T-cell (primary cell): ENCODE measurements around the gene CASZ1. TPM values are rescaled to one million over a fixed set of nuclear protein-coding genes. Genes with fewer than 3 reads are reported as not detected.

Experiments
- ATAC-seq, 4 experiments: fragments of 200-7000 bp in 3 of 4; fragments of 150-1000 bp in 1 of 4; cut with Tn5 transposase; replicated peaks in 1 of 4; 1 replicate in 3 of 4; 2 replicates in 1 of 4; pipeline ENCODE4 v1.10.0; 2021; ENCODE audit warnings: moderate library complexity in 3 of 4, mild to moderate bottlenecking in 2 of 4, moderate number of reproducible peaks in 1 of 4
- CTCF ChIA-PET, 2 donors: fragments of 300-600 bp; sonication (Branson Sonifier 250); formaldehyde crosslinking; loops; one replicate each; lab custom pipeline; 2022; ENCODE audit warnings: antibody characterized with exemption in 2 of 2; lab: Charles Lee
- POLR2A ChIA-PET, 2 donors: fragments of 300-600 bp; sonication (Branson Sonifier 250); formaldehyde crosslinking; loops; one replicate each; lab custom pipeline; 2022; ENCODE audit warnings: antibody characterized with exemption in 2 of 2; lab: Charles Lee
- DNase-seq, 35 experiments: peaks; one replicate each; pipeline versions ENCODE4 v3.0.0 to v3.0.0-alpha.2; 2013 to 2023
- H3K27ac ChIP-seq: one replicate; pipeline ENCODE4 v1.5.1; 2013; ENCODE audit warnings: low read length
- H3K27me3 ChIP-seq, 2 experiments: replicated peaks in 1 of 2; 1 replicate in 1 of 2; 2 replicates in 1 of 2; pipeline versions ENCODE4 v1.6.1 to v1.7.0; 2013; ENCODE audit warnings: low read length in 1 of 2, mixed read lengths in 1 of 2; ENCODE audit not compliant: control insufficient read depth in 2 of 2, insufficient read depth in 2 of 2; ENCODE audit errors: extremely low read depth in 1 of 2
- H3K36me3 ChIP-seq, 2 donors: 1 replicate in 1 of 2; 2 replicates in 1 of 2; pipeline versions ENCODE4 v1.6.1 to v1.7.0; 2013; ENCODE audit warnings: low read length in 1 of 2; ENCODE audit not compliant: control insufficient read depth in 2 of 2, insufficient read depth in 1 of 2; ENCODE audit errors: extremely low read depth in 1 of 2
- H3K4me1 ChIP-seq, 2 experiments: 1 replicate in 1 of 2; 2 replicates in 1 of 2; pipeline versions ENCODE4 v1.6.1 to v1.7.0; 2013; ENCODE audit warnings: low read length in 2 of 2, mixed read lengths in 1 of 2; ENCODE audit not compliant: insufficient read depth in 2 of 2, control insufficient read depth in 1 of 2; ENCODE audit errors: extremely low read depth in 1 of 2
- H3K4me3 ChIP-seq, 2 donors: 1 replicate in 1 of 2; 2 replicates in 1 of 2; pipeline versions ENCODE4 v1.5.1 to v1.7.0; 2013; ENCODE audit warnings: mild to moderate bottlenecking in 2 of 2, low read length in 1 of 2, moderate library complexity in 1 of 2; ENCODE audit not compliant: control insufficient read depth in 1 of 2; ENCODE audit errors: extremely low read depth in 1 of 2
- H3K9me3 ChIP-seq: 2 replicates; pipeline ENCODE4 v1.7.0; 2013
- H3K27ac Mint-ChIP-seq, 2 donors: one replicate each; pipeline ENCODE4 v1.8.0; 2020 to 2021; ENCODE audit warnings: mild to moderate bottlenecking in 2 of 2, mixed read lengths in 2 of 2
- H3K27me3 Mint-ChIP-seq, 2 donors: one replicate each; pipeline ENCODE4 v1.8.0; 2021 to 2022; ENCODE audit warnings: mixed read lengths in 2 of 2
- H3K36me3 Mint-ChIP-seq: one replicate; pipeline ENCODE4 v1.8.0; 2021; ENCODE audit warnings: mixed read lengths
- H3K4me1 Mint-ChIP-seq, 3 donors: one replicate each; pipeline ENCODE4 v1.8.0; 2020 to 2022; ENCODE audit warnings: mixed read lengths in 3 of 3, mild to moderate bottlenecking in 1 of 3
- H3K4me3 Mint-ChIP-seq, 3 donors: one replicate each; pipeline ENCODE4 v1.8.0; 2020 to 2022; ENCODE audit warnings: mild to moderate bottlenecking in 3 of 3, mixed read lengths in 3 of 3, moderate library complexity in 3 of 3
- H3K9me3 Mint-ChIP-seq, 3 donors: one replicate each; pipeline ENCODE4 v1.8.0; 2020 to 2022; ENCODE audit warnings: mixed read lengths in 3 of 3
- WGBS: methylation state at CpG from one replicate; pipeline ENCODE4 v1.1.5; 2013; ENCODE audit warnings: missing lambda C conversion rate; ENCODE audit not compliant: insufficient coverage; 5-methylcytosine and 5-hydroxymethylcytosine counted together
- total RNA-seq, 35 experiments: library from RNA in 6 of 35; stranded (reverse) in 6 of 35; fragments of 120-200 nt in 1 of 35; gene quantifications; one replicate each; pipeline versions ENCODE4 v1.2.1 to v1.2.4 and lab custom pipeline; 2013 to 2026

The CASZ1 gene
- total RNA-seq, 5 donors from 2014 or later (not counting 1 experiment from before 2014, with no cell fraction given) = 12.9 to 23.0 (median 14.3) TPM

- POLR2A ChIA-PET = no interaction called here
- H3K27ac ChIP-seq = no peak overlapping the region
- no peak overlapping the region for H3K4me3 ChIP-seq
- no peaks in the 10 kb centered on the region for H3K9me3 ChIP-seq
- Mint-ChIP-seq H3K27me3 (no peaks in the 10 kb centered on the region), H3K27ac (no peak overlapping the region), H3K4me1 (no peaks in the 10 kb centered on the region), H3K36me3 (peaks cover 20% of the 10 kb centered on the region), H3K9me3 (no peaks in the 10 kb centered on the region), H3K4me3 (no peak overlapping the region)
- WGBS = 93% methylated on average over 19 of the region's 23 CpGs
- peaks cover 0 to 23% of the 10 kb centered on the region in 2 donors for H3K36me3 ChIP-seq
- no peak for ATAC-seq
- no peaks in the 10 kb centered on the region for H3K4me1 ChIP-seq
- CTCF ChIA-PET = no interaction called here
- H3K27me3 ChIP-seq = no peaks in the 10 kb centered on the region
- DNase-seq = no peak
Measured at GRCh38 chr1:10617931-10618885, 178.2 kb downstream of the CASZ1 start.

GRCh38 chr1:10617318-10617717 is 179.1 kb downstream of the CASZ1 start:
- Mint-ChIP-seq H3K4me1 (no peaks in the 10 kb centered on the region), H3K36me3 (peaks cover 21% of the 10 kb centered on the region), H3K9me3 (no peaks in the 10 kb centered on the region), H3K27me3 (no peaks in the 10 kb centered on the region), H3K27ac (no peak overlapping the region), H3K4me3 (no peak overlapping the region)
- Histone ChIP-seq H3K4me3 (no peak overlapping the region), H3K36me3 (peaks cover 0 to 15% of the 10 kb centered on the region in 2 donors), H3K27ac (no peak overlapping the region), H3K4me1 (no peaks in the 10 kb centered on the region), H3K27me3 (no peaks in the 10 kb centered on the region), H3K9me3 (no peaks in the 10 kb centered on the region)
- ChIA-PET CTCF (no interaction called here), POLR2A (no interaction called here)
- no peak for DNase-seq
- WGBS = 93% methylated on average over 5 of the region's 5 CpGs
- ATAC-seq = no peak

GRCh38 chr1:10616696-10617095 is 179.8 kb downstream of the CASZ1 start:
- H3K4me1 ChIP-seq = no peaks in the 10 kb centered on the region
- H3K27me3 ChIP-seq = no peaks in the 10 kb centered on the region
- no peak overlapping the region for H3K27ac ChIP-seq
- H3K9me3 ChIP-seq = no peaks in the 10 kb centered on the region
- Mint-ChIP-seq H3K4me1 (no peaks in the 10 kb centered on the region), H3K9me3 (no peaks in the 10 kb centered on the region), H3K27me3 (no peaks in the 10 kb centered on the region), H3K27ac (no peak overlapping the region), H3K4me3 (no peak overlapping the region), H3K36me3 (peaks cover 17% of the 10 kb centered on the region)
- H3K36me3 ChIP-seq = peaks cover 0 to 10% of the 10 kb centered on the region in 2 donors
- H3K4me3 ChIP-seq = no peak overlapping the region
- WGBS = 97% methylated on average over 13 of the region's 15 CpGs
- ChIA-PET POLR2A (no interaction called here), CTCF (no interaction called here)
- no peak for ATAC-seq
- DNase-seq = no peak

GRCh38 chr1:10615932-10616671 is 180.3 kb downstream of the CASZ1 start:
- ChIA-PET CTCF (no interaction called here), POLR2A (no interaction called here)
- Mint-ChIP-seq H3K4me1 (no peaks in the 10 kb centered on the region), H3K27me3 (no peaks in the 10 kb centered on the region), H3K9me3 (no peaks in the 10 kb centered on the region), H3K36me3 (peaks cover 17% of the 10 kb centered on the region), H3K4me3 (no peak overlapping the region), H3K27ac (no peak overlapping the region)
- Histone ChIP-seq H3K27ac (no peak overlapping the region), H3K36me3 (peaks cover 0 to 10% of the 10 kb centered on the region in 2 donors), H3K4me1 (no peaks in the 10 kb centered on the region), H3K9me3 (no peaks in the 10 kb centered on the region), H3K4me3 (no peak overlapping the region), H3K27me3 (no peaks in the 10 kb centered on the region)
- no peak for ATAC-seq
- no peak for DNase-seq
- WGBS = 95% methylated on average over 23 of the region's 27 CpGs

- DNase-seq (no peak), ATAC-seq (no peak)
- WGBS = 91% methylated on average over 12 of the region's 13 CpGs
- CTCF ChIA-PET = no interaction called here
- H3K27me3 Mint-ChIP-seq = no peaks in the 10 kb centered on the region
- H3K36me3 ChIP-seq = peaks cover 0 to 10% of the 10 kb centered on the region in 2 donors
- H3K4me1 ChIP-seq = no peaks in the 10 kb centered on the region
- H3K9me3 Mint-ChIP-seq = no peaks in the 10 kb centered on the region
- no peak overlapping the region for H3K27ac ChIP-seq
- H3K4me3 Mint-ChIP-seq = no peak overlapping the region
- H3K36me3 Mint-ChIP-seq = peaks cover 17% of the 10 kb centered on the region
- H3K9me3 ChIP-seq = no peaks in the 10 kb centered on the region
- no peak overlapping the region for H3K4me3 ChIP-seq
- H3K27me3 ChIP-seq = no peaks in the 10 kb centered on the region
- POLR2A ChIA-PET = no interaction called here
- no peaks in the 10 kb centered on the region for H3K4me1 Mint-ChIP-seq
- no peak overlapping the region for H3K27ac Mint-ChIP-seq
Measured at GRCh38 chr1:10615332-10615731, 181.1 kb downstream of the CASZ1 start.

- H3K36me3 Mint-ChIP-seq = peaks cover 17% of the 10 kb centered on the region
- Histone ChIP-seq H3K9me3 (no peaks in the 10 kb centered on the region), H3K4me1 (no peaks in the 10 kb centered on the region), H3K4me3 (no peak overlapping the region), H3K27me3 (no peaks in the 10 kb centered on the region), H3K27ac (no peak overlapping the region), H3K36me3 (peaks cover 0 to 10% of the 10 kb centered on the region in 2 donors)
- no peak overlapping the region for H3K4me3 Mint-ChIP-seq
- no peak overlapping the region for H3K27ac Mint-ChIP-seq
- H3K9me3 Mint-ChIP-seq = no peaks in the 10 kb centered on the region
- POLR2A ChIA-PET = no interaction called here
- CTCF ChIA-PET = no interaction called here
- H3K4me1 Mint-ChIP-seq = no peaks in the 10 kb centered on the region
- 96% methylated on average over 14 of the region's 18 CpGs for WGBS
- DNase-seq (no peak), ATAC-seq (no peak)
- H3K27me3 Mint-ChIP-seq = no peaks in the 10 kb centered on the region
Measured at GRCh38 chr1:10614377-10615225, 181.8 kb downstream of the CASZ1 start.
